ENCODE results near the gene EXO5.
"Not testable (repeated sequence)": the region's sequence is repeated elsewhere in the genome, so short reads cannot be mapped to it uniquely, and the experiment has no call there.

EXO5 gene

GRCh38 chr1:40508375-40509341 is at the start of gene EXO5:
TSS of gene EXO5 (plus strand) at chr1:40508767. CDS start at chr1:40514545, 5,778 bp downstream.
- DNase-seq (ENCODE audit: low read depth): peak; percentile 39

GRCh38 chr1:40462956-40463590 is 45.5 kb upstream of the EXO5 start:
- DNase-seq (ENCODE audit: low read depth): no peak

GRCh38 chr1:40469327-40469726 is 39.2 kb upstream of the EXO5 start:
- no peak for DNase-seq (ENCODE audit: low read depth)

- DNase-seq (ENCODE audit: low read depth): no peak
Observed at GRCh38 chr1:40475268-40475667, 33.3 kb upstream of the EXO5 start.

- DNase-seq (ENCODE audit: low read depth): peak; percentile 36
Observed at GRCh38 chr1:40476924-40477677, 31.5 kb upstream of the EXO5 start, which contains the start of gene ZFP69. TSS of gene ZFP69 (plus strand) at chr1:40477290. CDS start at chr1:40479362, 2,072 bp downstream.

- no peak for DNase-seq (ENCODE audit: low read depth)
Observed at GRCh38 chr1:40477678-40478053, 30.9 kb upstream of the EXO5 start.

- DNase-seq (ENCODE audit: low read depth): no peak
Observed at GRCh38 chr1:40478276-40478675, 30.3 kb upstream of the EXO5 start.

GRCh38 chr1:40479156-40479555 is 29.4 kb upstream of the EXO5 start:
- no peak for DNase-seq (ENCODE audit: low read depth)

- DNase-seq (ENCODE audit: low read depth): no peak
Observed at GRCh38 chr1:40495315-40495903, 13.2 kb upstream of the EXO5 start.

GRCh38 chr1:40502651-40503050 is 5.9 kb upstream of the EXO5 start:
- DNase-seq (ENCODE audit: low read depth): not testable (repeated sequence)

- DNase-seq (ENCODE audit: low read depth): no peak
Observed at GRCh38 chr1:40507973-40508372, 594 bp upstream of the EXO5 start.

GRCh38 chr1:40519517-40519916 is 10.9 kb downstream of the EXO5 start:
- no peak for DNase-seq (ENCODE audit: low read depth)

- DNase-seq (ENCODE audit: low read depth): no peak
Observed at GRCh38 chr1:40530735-40531380, 22.3 kb downstream of the EXO5 start.

GRCh38 chr1:40531381-40532061 is 23.0 kb downstream of the EXO5 start, which contains the start of gene ZNF684:
TSS of gene ZNF684 (plus strand) at chr1:40531637. CDS start at chr1:40533167, 1,530 bp downstream.
- peak; percentile 82 for DNase-seq (ENCODE audit: low read depth)

- DNase-seq (ENCODE audit: low read depth): no peak
Observed at GRCh38 chr1:40532062-40532389, 23.5 kb downstream of the EXO5 start.

- DNase-seq (ENCODE audit: low read depth): no peak
Observed at GRCh38 chr1:40532844-40533424, 24.4 kb downstream of the EXO5 start.

GRCh38 chr1:40534589-40534988 is 26.0 kb downstream of the EXO5 start:
- DNase-seq (ENCODE audit: low read depth): no peak

GRCh38 chr1:40535732-40536131 is 27.2 kb downstream of the EXO5 start:
- DNase-seq (ENCODE audit: low read depth): no peak

GRCh38 chr1:40539338-40539737 is 30.8 kb downstream of the EXO5 start:
- no peak for DNase-seq (ENCODE audit: low read depth)

- no peak for DNase-seq (ENCODE audit: low read depth)
Observed at GRCh38 chr1:40546957-40547356, 38.4 kb downstream of the EXO5 start.

GRCh38 chr1:40553017-40553416 is 44.5 kb downstream of the EXO5 start:
- DNase-seq (ENCODE audit: low read depth): no peak
